ENCODE results near the gene FAM234A.

Gene FAM234A, protein sequence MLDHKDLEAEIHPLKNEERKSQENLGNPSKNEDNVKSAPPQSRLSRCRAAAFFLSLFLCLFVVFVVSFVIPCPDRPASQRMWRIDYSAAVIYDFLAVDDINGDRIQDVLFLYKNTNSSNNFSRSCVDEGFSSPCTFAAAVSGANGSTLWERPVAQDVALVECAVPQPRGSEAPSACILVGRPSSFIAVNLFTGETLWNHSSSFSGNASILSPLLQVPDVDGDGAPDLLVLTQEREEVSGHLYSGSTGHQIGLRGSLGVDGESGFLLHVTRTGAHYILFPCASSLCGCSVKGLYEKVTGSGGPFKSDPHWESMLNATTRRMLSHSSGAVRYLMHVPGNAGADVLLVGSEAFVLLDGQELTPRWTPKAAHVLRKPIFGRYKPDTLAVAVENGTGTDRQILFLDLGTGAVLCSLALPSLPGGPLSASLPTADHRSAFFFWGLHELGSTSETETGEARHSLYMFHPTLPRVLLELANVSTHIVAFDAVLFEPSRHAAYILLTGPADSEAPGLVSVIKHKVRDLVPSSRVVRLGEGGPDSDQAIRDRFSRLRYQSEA

DNA sequence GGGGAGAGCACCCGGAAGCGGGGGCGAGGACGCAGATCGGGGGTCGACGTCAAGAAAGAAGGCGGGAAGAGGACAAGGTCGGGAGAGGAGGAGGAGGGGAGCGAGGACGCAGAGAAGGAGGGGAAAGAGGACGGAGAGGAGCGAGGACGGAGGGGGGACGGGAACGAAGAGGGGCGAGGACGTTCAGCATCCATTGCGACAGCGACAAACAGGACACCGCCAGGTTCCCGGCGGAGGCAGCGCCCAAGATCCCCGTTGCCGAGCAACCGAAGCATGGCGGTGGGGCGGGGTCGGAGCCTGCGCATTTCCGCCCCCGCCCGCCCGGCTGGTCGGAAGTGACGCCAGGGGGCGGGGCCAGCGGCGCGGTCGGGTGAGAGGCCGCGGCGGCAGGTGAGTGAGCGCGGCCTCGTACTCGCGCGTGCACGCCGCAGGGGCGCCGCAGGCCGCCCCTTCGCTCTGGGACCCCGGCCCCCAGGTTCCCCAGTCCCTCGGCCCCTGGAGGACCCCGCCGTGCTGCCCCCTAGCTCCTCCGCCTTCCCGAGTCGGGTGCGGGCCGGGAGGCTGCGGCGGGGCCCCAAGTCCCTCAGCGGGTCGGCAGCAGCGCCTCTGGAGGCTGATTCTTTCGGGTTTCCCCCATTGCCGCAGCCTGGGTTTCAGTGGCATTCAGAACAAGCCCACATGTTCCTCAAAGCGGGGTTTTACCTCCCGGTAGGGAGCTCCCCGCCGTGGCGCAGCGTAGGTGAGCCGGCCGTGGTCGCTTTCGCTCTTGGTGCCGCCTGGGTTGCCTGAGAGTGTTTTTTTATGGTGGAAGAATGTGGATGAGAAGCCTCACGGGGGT is at the start of gene FAM234A:
Gene FAM234A, plus strand, starts transcription at position 354 of the 838 bp plus-strand sequence. CDS start 19,593 bp downstream, outside the sequence.
- H3K4me1 ChIP-seq (ENCODE audit: control insufficient read depth in 2 of 2, insufficient read depth in 2 of 2, low read length in 2 of 2), result peaks cover 6 to 8% of the 10 kb centered on the region in 2 donors
- no peaks in the 10 kb centered on the region for H3K36me3 ChIP-seq (ENCODE audit: control insufficient read depth in 2 of 2, insufficient read depth in 2 of 2, low read length in 2 of 2)
- H3K4me3 ChIP-seq (ENCODE audit: low read length in 2 of 2), result peak within 1 kb of the TSS; percentile 89 to 98
- H3K27ac ChIP-seq (ENCODE audit: low read depth in 2 of 2, low read length in 2 of 2), result peak within 1 kb of the TSS; percentile 97 to 99
- no peaks in the 10 kb centered on the region for H3K27me3 ChIP-seq (ENCODE audit: control insufficient read depth in 2 of 2, insufficient read depth in 2 of 2, low read length in 2 of 2)
- peak within 1 kb of the TSS; percentile 97 to 98 for H3K9ac ChIP-seq (ENCODE audit: low read depth in 1 of 2, low read length in 2 of 2)
- H3K9me3 ChIP-seq (ENCODE audit: control insufficient read depth in 2 of 2, low read length in 2 of 2), result no peaks in the 10 kb centered on the region

DNA sequence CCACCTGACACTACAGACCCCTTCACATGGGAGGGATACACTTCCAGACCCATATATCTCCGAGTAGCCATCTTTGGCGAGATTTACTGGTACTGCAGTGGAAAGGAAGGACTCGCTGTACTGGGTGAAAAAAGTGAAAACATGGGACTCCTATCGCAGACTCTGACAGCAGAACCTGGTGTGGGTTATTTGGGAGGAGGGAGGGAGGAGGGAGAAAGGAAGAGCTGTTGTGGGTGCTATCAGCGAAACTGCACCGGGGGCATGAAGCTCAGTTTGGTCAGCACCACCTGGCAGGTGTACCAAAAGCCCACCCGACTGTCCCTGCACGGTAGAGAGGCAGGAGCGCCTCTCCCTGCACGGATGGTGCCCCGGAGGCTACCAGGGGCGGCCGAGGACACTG is 49.4 kb upstream of the FAM234A start:
- Histone ChIP-seq H3K27me3 (ENCODE audit: control insufficient read depth in 2 of 2, insufficient read depth in 2 of 2, low read length in 2 of 2) (peaks cover 3 to 5% of the 10 kb centered on the region in 2 donors), H3K4me1 (ENCODE audit: control insufficient read depth in 2 of 2, insufficient read depth in 2 of 2, low read length in 2 of 2) (peaks cover 7 to 10% of the 10 kb centered on the region in 2 donors), H3K9ac (ENCODE audit: low read depth in 1 of 2, low read length in 2 of 2) (no peak overlapping the region), H3K36me3 (ENCODE audit: control insufficient read depth in 2 of 2, insufficient read depth in 2 of 2, low read length in 2 of 2) (peaks cover 24 to 28% of the 10 kb centered on the region in 2 donors), H3K4me3 (ENCODE audit: low read length in 2 of 2) (no peak overlapping the region), H3K9me3 (ENCODE audit: control insufficient read depth in 2 of 2, low read length in 2 of 2) (no peaks in the 10 kb centered on the region), H3K27ac (ENCODE audit: low read depth in 2 of 2, low read length in 2 of 2) (no peak overlapping the region)

DNA sequence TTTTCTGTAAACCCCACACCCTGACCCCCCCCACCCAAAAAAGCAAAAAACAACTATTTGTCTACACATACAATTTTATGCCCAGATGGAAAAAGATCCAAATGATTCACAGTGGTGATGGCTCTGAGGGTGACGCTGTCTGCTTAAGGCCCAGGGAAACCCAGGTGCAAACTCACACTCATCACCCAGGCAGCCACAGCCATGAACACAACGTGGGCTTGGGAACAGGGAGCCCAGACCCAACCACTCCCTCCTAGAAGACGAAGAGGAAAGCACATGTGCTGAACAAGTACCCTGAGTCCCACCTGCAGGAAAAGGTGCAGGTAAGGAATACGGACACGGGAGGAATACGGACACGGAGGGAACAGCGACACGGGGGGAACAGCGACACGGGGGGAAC is 48.9 kb upstream of the FAM234A start:
- peaks cover 7 to 8% of the 10 kb centered on the region in 2 donors for H3K4me1 ChIP-seq (ENCODE audit: control insufficient read depth in 2 of 2, insufficient read depth in 2 of 2, low read length in 2 of 2)
- no peak overlapping the region for H3K27ac ChIP-seq (ENCODE audit: low read depth in 2 of 2, low read length in 2 of 2)
- H3K9me3 ChIP-seq (ENCODE audit: control insufficient read depth in 2 of 2, low read length in 2 of 2), result no peaks in the 10 kb centered on the region
- H3K4me3 ChIP-seq (ENCODE audit: low read length in 2 of 2), result no peak overlapping the region
- no peak overlapping the region for H3K9ac ChIP-seq (ENCODE audit: low read depth in 1 of 2, low read length in 2 of 2)
- H3K27me3 ChIP-seq (ENCODE audit: control insufficient read depth in 2 of 2, insufficient read depth in 2 of 2, low read length in 2 of 2), result peaks cover 3 to 5% of the 10 kb centered on the region in 2 donors
- H3K36me3 ChIP-seq (ENCODE audit: control insufficient read depth in 2 of 2, insufficient read depth in 2 of 2, low read length in 2 of 2), result peaks cover 29 to 33% of the 10 kb centered on the region in 2 donors

DNA sequence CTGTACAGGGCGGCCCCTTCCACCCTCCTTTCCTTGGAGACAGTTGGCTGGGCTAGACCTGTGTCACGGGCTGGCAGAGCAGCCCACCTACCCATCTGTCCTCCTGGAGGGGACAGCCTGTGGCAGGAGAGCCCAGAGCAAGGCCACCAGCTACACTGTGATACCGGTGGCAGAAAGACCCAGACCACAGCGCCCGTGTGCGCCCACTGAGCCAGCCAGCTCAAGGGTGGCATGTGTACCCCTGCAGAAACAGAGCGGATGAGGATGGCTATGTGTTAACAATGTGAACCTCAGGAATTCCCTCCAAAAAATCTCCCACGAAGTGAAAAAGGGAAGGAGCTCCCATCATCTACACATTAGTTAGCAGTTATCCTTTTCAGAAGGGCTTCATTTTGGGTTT is 47.3 kb upstream of the FAM234A start:
- Histone ChIP-seq H3K4me3 (ENCODE audit: low read length in 2 of 2) (no peak overlapping the region), H3K27me3 (ENCODE audit: control insufficient read depth in 2 of 2, insufficient read depth in 2 of 2, low read length in 2 of 2) (no peaks in the 10 kb centered on the region), H3K27ac (ENCODE audit: low read depth in 2 of 2, low read length in 2 of 2) (no peak overlapping the region), H3K9ac (ENCODE audit: low read depth in 1 of 2, low read length in 2 of 2) (no peak overlapping the region), H3K4me1 (ENCODE audit: control insufficient read depth in 2 of 2, insufficient read depth in 2 of 2, low read length in 2 of 2) (peaks cover 0 to 3% of the 10 kb centered on the region in 2 donors), H3K36me3 (ENCODE audit: control insufficient read depth in 2 of 2, insufficient read depth in 2 of 2, low read length in 2 of 2) (peaks cover 40 to 48% of the 10 kb centered on the region in 2 donors), H3K9me3 (ENCODE audit: control insufficient read depth in 2 of 2, low read length in 2 of 2) (no peaks in the 10 kb centered on the region)

DNA sequence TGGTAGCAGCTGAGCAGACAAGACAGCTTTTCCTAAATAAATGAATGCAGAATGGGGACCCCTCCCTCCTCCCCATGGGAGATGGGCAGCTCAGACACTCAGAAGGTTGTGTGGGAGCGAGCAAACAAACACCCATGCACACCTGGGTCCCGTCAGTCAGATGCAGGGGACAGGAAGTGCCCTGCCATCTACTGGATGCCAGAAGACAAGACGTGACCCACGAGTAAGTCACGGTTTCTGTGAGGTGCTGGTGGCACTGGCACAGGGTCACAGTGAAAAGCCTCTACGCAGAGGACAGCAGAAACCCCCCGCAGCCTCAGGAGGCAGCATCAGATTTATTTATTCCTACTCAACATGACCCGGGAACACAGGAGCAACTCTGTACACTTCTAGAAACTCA is 45.9 kb upstream of the FAM234A start:
- H3K36me3 ChIP-seq (ENCODE audit: control insufficient read depth in 2 of 2, insufficient read depth in 2 of 2, low read length in 2 of 2), result peaks cover 44 to 53% of the 10 kb centered on the region in 2 donors
- no peaks in the 10 kb centered on the region for H3K9me3 ChIP-seq (ENCODE audit: control insufficient read depth in 2 of 2, low read length in 2 of 2)
- no peak overlapping the region for H3K27ac ChIP-seq (ENCODE audit: low read depth in 2 of 2, low read length in 2 of 2)
- H3K9ac ChIP-seq (ENCODE audit: low read depth in 1 of 2, low read length in 2 of 2), result no peak overlapping the region
- peaks cover 0 to 3% of the 10 kb centered on the region in 2 donors for H3K4me1 ChIP-seq (ENCODE audit: control insufficient read depth in 2 of 2, insufficient read depth in 2 of 2, low read length in 2 of 2)
- H3K4me3 ChIP-seq (ENCODE audit: low read length in 2 of 2), result no peak overlapping the region
- H3K27me3 ChIP-seq (ENCODE audit: control insufficient read depth in 2 of 2, insufficient read depth in 2 of 2, low read length in 2 of 2), result no peaks in the 10 kb centered on the region

DNA sequence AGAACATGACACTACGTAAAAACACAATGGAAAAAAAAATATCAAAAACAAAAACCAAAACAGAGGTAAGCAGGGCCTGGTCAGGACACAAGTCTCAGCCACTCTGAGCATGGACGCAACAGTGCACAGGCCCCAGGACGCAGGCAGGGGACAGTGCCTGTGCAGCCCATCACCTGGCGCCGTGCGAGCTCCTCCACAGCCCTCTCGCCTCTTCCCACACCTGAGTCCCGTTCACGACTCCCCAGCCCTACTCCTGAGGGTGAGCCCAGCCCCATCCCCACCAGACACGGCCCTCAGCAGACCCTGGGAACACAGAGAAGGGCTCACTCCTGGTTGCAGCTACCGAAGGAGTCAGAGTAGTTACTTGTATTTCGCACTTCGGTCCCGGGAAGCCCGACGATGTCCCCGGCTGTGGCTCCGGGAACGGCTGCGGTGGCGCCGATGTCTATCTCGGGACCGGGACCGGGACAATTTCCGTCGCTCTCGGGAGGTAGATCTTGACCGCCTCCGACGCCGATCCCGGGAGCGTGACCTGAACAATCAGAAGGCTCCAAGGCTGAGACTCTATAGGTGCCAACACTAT is 44.9 kb upstream of the FAM234A start:
- Histone ChIP-seq H3K36me3 (ENCODE audit: control insufficient read depth in 2 of 2, insufficient read depth in 2 of 2, low read length in 2 of 2) (peaks cover 47 to 61% of the 10 kb centered on the region in 2 donors), H3K9me3 (ENCODE audit: control insufficient read depth in 2 of 2, low read length in 2 of 2) (no peaks in the 10 kb centered on the region), H3K4me3 (ENCODE audit: low read length in 2 of 2) (no peak overlapping the region), H3K27ac (ENCODE audit: low read depth in 2 of 2, low read length in 2 of 2) (no peak overlapping the region), H3K9ac (ENCODE audit: low read depth in 1 of 2, low read length in 2 of 2) (no peak overlapping the region), H3K4me1 (ENCODE audit: control insufficient read depth in 2 of 2, insufficient read depth in 2 of 2, low read length in 2 of 2) (no peaks in the 10 kb centered on the region), H3K27me3 (ENCODE audit: control insufficient read depth in 2 of 2, insufficient read depth in 2 of 2, low read length in 2 of 2) (no peaks in the 10 kb centered on the region)

DNA sequence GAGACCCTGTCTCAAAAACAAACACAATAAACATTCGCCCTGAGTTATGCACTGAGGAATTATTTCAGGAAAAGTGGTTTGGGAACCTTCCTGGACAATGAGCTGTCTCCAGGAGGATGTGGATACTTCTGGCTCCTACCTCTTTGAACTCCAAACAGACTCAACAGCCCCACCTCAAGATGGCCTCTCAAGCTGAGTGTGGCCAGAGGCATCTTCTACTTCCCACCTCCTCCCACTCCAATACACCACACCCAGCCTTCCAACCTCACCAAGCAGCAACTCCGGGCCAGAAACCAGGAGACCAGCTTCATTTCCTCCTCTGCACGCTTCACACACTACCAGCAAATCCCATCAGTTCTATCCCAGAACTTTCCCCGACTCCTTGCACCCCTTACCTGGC is 42.8 kb upstream of the FAM234A start:
- Histone ChIP-seq H3K9me3 (ENCODE audit: control insufficient read depth in 2 of 2, low read length in 2 of 2) (no peaks in the 10 kb centered on the region), H3K4me3 (ENCODE audit: low read length in 2 of 2) (no peak overlapping the region), H3K4me1 (ENCODE audit: control insufficient read depth in 2 of 2, insufficient read depth in 2 of 2, low read length in 2 of 2) (no peaks in the 10 kb centered on the region), H3K27me3 (ENCODE audit: control insufficient read depth in 2 of 2, insufficient read depth in 2 of 2, low read length in 2 of 2) (no peaks in the 10 kb centered on the region), H3K36me3 (ENCODE audit: control insufficient read depth in 2 of 2, insufficient read depth in 2 of 2, low read length in 2 of 2) (peaks cover 56 to 75% of the 10 kb centered on the region in 2 donors), H3K9ac (ENCODE audit: low read depth in 1 of 2, low read length in 2 of 2) (no peak overlapping the region), H3K27ac (ENCODE audit: low read depth in 2 of 2, low read length in 2 of 2) (no peak overlapping the region)

DNA sequence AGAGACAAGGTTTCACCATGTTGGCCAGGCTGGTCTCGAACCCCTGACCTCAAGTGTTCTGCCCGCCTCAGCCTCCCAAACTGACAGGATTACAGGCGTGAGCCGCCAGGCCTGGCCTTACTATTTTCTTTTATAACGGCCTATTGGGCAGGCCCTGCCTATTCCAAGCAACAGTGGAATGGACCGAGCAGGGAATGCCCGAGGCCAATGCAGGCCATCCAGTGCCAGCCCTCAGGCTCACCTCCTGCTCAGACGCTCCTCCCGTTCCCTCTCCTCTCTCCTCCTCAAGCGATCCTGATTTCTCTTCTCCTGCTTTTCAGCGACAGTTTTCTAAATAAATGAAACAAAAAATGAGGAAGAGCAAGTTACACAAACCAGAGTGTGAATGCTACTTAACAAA is 41.9 kb upstream of the FAM234A start:
- no peaks in the 10 kb centered on the region for H3K4me1 ChIP-seq (ENCODE audit: control insufficient read depth in 2 of 2, insufficient read depth in 2 of 2, low read length in 2 of 2)
- peaks cover 53 to 76% of the 10 kb centered on the region in 2 donors for H3K36me3 ChIP-seq (ENCODE audit: control insufficient read depth in 2 of 2, insufficient read depth in 2 of 2, low read length in 2 of 2)

DNA sequence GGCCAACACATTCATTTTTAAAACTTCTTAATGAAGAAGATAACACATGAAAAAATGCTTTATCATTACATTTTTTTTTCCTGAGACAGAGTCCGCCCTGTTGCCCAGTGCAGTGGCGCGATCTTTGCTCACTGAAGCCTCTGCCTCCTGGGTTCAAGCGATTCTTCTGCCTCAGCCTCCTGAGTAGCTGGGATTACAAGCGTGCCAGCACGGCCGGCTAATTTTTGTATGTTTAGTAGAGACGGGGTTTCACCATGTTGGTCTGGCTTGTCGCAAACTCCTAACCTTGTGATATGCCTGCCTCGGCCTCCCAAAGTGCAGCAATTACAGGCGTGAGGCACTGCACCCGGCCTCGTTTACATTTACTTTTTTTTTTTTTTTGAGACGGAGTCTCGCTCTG is 41.2 kb upstream of the FAM234A start:
- H3K27ac ChIP-seq (ENCODE audit: low read depth in 2 of 2, low read length in 2 of 2), result no peak overlapping the region
- H3K27me3 ChIP-seq (ENCODE audit: control insufficient read depth in 2 of 2, insufficient read depth in 2 of 2, low read length in 2 of 2), result no peaks in the 10 kb centered on the region
- peaks cover 52 to 78% of the 10 kb centered on the region in 2 donors for H3K36me3 ChIP-seq (ENCODE audit: control insufficient read depth in 2 of 2, insufficient read depth in 2 of 2, low read length in 2 of 2)
- no peaks in the 10 kb centered on the region for H3K4me1 ChIP-seq (ENCODE audit: control insufficient read depth in 2 of 2, insufficient read depth in 2 of 2, low read length in 2 of 2)
- H3K9ac ChIP-seq (ENCODE audit: low read depth in 1 of 2, low read length in 2 of 2), result no peak overlapping the region
- H3K4me3 ChIP-seq (ENCODE audit: low read length in 2 of 2), result no peak overlapping the region
- no peaks in the 10 kb centered on the region for H3K9me3 ChIP-seq (ENCODE audit: control insufficient read depth in 2 of 2, low read length in 2 of 2)

More for the DNA sequence above, 41.9 kb upstream of the FAM234A start:
- no peak overlapping the region for H3K9ac ChIP-seq (ENCODE audit: low read depth in 1 of 2, low read length in 2 of 2)
- H3K27me3 ChIP-seq (ENCODE audit: control insufficient read depth in 2 of 2, insufficient read depth in 2 of 2, low read length in 2 of 2), result no peaks in the 10 kb centered on the region
- no peak overlapping the region for H3K27ac ChIP-seq (ENCODE audit: low read depth in 2 of 2, low read length in 2 of 2)
- H3K9me3 ChIP-seq (ENCODE audit: control insufficient read depth in 2 of 2, low read length in 2 of 2), result no peaks in the 10 kb centered on the region
- no peak overlapping the region for H3K4me3 ChIP-seq (ENCODE audit: low read length in 2 of 2)
